ENCODE results near the gene LSM12.
"Not testable (repeated sequence)": the region's sequence is repeated elsewhere in the genome, so short reads cannot be mapped to it uniquely, and the experiment has no call there.

LSM12 gene

DNA sequence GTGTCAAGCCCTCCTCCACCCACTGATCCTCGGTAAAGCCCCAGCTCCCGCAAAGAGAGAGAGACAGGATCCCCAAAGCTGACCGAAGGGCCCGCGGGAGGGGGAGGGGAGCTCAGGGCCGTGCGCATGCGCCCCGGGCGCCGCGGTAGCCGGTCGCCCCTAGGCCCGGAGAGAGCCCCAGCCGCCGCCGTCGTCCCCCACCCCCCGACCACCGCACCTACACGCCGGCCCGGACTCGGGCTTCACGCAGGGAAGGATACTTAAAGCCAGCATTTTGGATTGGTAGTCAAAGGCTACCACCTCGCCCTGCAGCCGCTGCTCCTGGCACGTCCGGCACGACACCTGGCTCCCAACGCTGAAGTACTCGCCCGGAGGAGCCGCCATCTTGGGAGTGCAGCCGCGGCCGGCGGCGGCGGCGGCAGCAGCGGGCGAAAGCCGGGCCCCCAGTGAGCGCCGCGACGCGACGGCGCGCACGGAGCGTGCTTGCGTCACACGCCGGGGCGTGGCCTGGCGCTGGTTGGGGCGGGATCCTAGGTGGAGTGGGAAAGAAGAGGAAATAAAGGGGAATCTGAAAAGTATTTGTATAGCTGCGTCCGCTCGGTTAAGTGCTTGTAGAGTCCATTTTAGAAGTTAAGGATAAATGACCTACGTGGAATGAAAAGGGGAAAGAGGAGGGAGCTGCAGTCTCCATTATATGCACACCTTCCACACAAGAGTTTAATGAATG is at the start of gene LSM12:
LSM12 (minus strand) TSS at position 468 of the 727 bp plus-strand sequence; CDS start at position 384, 84 bp downstream.
- peak; percentile 91 for DNase-seq

DNA sequence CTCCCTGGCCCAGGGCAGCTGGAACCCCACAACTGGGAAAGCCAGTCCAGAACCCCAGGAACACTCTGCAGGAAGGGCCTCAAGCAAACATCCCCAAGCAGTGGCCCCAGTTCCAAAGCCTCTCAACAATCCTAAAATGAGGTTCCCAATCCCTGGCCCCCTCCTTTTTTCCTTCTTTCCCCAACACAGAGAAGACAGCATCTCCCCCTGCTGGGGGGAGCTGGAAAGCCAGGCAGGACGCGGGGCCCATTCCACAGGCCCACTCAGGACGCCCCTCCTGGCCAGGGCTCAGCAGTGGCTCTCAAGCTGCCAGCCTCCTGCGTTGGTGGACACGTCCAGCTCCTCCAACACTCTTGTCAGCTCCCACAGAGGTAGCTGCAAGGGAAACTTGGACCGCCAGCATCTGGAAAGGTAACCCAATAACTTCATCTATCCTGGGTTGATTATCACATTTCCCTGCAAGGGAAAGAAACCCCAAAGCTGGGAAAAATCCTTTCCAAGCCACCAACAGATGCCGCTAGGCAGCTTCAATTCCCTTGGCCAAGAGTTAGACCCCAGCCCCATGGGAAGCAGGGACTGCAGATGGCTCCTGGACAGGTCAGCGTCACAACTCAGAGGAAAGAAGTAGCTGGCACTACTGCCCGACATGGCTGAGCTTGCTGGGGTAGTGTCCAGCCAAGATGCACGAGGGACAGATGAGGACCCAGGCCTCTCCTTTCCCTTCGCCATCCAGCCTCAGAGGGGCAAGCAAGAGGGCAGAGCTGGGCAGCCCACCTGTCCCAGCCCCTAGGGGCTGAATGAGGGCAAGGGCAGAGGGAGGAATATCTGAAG is 49.3 kb upstream of the LSM12 start:
- peak; percentile 46 for DNase-seq

DNA sequence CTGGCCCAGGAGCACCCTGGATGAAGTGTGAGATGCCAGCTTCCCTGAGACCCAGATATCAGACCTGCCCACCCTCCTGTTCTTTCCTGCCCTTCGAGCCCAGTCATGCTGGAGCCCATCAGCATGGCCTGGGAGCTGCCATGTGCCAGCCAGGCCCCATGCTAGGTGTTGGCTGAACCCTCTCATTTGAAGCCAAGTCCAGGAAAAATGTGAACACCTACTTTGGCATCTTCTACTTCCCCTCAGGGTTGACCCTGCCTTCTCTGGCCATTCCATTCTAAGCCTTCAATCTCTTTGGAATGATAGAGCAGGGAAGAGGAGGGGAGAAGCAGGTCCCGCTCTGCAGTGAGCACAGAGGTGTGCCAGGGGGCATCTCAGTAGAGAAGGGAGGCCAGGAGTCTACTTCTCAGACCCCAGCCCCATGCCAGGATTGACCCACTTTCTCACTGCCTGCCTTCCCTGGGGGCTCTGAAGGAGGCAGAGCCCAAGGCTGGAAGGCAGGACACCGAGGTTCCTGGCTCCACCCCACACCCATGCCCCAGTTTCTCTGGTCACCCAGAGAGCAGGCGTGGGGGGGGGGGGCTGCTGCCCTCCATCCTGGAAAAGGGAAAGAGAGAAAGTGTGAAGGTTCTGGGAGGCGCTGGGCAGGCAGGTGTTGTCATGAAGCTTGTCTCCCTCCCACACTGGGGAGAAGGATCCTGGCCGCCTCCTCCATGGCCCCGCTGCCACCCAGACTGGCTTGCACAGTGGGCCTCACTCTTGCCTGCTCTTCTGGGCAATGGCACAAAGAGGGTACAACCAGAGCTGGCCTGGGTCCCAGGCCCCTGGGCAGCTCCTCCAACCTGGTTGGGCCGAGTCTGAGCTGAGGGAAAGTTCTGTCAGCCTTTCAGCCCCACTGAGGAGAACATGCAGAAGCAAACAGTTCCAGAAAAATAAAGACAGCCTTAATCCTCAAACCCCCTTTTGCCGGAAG is 47.7 kb upstream of the LSM12 start:
- no peak for DNase-seq

DNA sequence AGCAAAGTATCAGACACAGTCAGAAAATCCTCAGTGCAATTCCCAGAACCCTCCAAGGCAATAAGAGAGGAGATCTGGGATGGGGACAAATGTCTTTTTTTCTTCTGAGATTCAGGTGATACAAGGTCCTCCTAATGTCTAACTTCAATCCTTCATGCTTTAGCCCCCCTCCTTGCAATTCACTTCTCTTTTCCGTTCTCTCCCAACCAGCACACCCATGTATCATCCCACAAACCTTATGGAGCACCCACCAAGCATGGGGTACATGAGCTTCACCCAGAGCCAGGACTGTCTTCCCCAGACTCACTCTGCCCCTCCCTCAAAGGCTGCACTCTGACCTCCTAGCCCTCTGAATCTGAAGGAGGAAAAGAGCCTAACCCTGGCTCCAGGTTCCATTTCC is 46.9 kb upstream of the LSM12 start:
- no peak for DNase-seq

DNA sequence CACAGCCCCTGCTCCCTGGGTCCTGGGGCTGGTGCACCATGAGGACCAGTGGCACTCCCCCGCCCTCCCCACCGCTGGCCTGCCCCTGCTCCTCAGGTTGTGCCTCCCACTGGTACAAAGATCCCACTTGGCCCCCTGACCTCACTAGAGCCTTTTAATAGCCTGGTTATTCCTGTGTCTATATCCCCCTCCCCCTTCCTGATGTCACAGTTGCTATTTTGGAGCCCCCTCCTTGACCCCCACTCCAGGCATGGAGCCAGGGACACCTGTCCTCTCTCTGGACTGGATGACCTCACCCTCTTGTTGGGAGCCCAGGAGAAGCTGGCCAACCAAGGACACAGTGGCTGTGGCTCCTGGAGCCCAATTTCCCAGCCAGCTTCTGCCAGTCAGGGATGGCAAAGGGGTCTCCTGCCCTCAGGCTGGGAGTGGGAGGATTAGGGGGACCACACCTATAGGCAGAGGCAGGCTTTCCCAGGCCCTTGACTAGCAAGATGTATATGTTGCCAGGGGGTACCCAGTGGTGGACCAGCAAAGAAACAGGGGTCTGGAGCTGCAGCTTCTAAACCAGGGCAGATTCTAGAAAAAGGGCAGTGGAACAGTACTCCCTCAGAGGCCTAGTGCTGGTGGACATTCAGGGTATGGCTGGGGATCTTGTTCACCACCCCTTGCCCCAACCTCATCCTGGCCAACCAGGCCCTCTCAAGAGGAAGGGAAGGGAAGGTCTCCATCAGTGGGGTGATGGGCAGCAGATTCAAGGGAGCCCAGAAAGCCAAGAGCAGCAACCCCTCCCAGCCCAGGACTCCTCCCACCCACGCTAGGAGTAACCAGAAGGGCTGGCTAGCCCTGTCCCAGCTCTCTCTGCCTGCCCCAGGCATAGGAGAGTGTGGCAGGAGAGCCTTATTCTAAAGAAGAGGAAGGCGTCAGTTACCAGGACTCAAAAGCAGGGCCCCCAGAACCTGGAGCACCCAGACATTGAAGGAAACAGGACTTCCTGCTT is 46.1 kb upstream of the LSM12 start:
- DNase-seq: no peak

DNA sequence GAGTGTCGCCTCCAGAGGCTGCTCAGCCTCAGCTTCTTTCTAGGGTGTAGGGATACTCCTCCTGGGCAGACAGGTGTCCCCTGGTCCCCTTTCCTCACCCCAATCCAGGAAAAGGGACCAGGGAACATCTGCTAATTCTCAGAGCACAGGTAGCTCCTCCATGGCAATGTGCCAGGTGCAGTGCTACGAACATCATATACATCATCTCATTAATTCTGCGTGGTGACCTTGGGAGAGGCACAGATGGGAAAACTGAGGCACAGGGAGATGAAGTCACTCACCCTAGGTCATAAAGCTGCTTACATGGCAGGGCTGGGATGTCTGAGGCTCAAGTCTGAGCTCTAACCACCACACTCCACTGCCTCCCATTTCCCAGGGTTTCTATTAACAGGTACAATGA is 45.3 kb upstream of the LSM12 start:
- DNase-seq: no peak

DNA sequence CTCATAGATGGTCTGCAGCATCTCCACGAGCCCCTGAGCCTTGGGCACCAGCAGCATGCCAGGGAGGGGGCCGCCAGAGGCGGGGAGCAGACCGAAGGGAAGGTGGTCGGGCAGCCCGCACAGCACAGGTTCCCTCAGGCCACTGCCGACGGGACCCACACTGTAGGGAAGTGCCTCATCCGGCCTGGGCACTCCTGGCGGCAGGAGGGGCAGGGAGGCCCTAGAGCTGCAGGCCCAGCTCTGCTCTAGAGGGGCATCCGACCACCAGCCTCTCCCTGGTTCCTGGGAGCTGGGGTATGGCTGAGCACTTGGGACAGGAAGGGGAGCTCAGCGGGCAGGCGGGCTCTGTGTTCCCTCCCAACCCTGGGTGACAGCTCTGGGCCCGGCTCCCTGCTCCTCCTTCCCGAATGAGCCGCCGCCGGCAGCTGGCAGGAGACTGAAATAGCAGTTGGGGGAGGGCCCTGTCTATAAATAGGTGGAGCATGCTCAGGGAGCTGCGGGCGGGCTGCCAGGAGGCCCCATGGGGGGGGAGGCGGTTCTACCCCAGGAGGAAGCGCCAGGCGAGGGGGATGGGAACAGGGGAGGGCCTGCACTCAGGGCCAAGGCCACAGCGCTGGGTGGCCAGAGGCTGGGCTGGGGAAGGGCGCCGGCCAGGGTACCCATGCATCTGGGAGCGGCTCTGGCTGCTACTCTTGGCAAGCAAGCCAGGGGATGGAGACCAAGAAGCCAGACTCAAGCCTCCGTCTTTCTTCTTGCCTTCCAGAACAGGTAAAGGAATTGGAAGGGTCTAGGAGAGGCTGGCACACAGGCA is 44.6 kb upstream of the LSM12 start:
- peak; percentile 88 for DNase-seq

DNA sequence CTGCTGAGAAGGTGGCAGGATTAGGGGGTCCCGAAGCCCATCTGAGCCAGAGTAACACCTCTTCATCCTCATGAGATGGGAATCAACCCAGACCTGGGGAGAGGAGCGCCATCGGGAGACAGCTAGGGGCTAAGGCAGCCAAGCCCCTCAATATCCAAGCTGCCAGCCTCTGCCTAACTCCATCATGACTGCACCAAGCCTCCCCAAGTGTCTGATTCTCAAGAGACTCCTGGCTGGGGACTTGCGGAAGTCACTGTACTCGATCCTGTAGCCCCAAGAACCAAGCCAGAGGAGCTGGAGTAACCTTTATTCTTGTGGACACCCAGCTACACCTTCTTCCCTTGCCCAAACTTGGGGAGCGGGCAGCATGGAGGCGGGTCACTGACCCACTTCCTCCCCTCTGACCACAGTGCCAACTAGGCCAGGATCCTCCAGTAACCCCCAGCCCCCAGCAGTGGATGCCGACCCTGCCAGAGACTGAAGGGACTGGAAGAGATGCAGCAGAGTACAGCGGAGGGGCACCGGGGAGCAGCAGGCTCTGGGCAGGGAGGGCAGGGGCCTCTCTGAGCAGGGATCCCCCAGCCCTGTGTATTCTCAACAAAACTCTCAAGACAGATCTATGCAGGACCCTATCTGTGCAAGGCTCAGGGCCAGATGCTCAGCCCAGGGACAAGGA is 43.7 kb upstream of the LSM12 start:
- no peak for DNase-seq

DNA sequence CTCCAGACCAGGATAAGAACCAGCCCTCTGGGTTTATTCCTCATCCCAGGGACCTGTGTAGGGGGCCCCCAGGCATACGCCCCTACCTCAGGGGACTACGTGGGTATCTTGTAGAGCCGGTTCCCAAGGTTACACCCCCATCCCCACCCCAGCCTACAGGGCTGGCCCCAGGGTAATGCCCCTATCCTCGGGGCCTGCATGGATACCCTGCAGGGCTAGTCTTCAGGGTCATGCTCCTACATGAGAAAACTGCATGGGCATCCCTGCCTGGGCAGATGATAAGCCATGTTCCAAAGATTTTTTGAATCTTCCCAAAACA is 42.8 kb upstream of the LSM12 start:
- DNase-seq: no peak

DNA sequence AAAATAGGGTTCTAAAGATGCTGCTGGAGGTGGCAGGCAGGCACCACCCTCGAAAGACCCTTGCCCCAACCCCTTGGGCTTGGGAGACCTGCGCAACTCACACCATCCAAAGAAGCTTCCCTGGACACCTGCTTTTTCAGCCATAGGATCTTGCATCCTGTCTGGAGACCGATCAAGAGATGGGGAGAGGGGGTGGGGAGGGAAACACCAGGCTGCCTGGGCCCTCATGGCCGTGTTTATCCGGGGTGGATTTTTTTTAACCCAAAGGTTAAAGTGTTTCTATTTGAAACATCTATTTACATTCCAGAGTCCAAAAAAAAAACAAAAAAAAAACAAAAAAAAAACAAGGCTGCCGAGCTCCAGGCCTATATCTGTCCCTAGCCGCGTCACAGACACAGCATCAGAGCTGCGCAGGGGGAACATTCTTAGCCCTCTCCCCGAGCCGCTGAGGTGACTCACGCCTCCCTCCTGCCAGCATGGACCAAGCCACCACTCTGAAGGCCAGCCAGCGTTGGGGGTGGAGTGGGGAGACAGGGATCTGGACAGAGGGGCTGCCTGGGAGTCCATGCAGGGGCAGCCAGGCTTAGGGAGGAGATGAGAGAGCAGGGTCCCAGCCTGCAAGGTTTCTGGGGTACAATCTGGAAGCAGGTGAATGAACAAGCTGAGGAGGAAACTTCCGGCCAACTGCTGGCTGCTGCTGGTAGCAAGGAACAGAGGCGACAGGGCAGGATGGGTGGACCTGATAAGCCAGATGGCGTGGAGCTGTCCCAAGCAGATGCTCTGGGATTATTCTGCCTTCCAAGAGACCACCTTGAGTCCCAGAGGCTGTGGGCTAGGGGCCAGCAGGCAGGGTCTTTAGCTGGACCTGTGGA is 42.2 kb upstream of the LSM12 start:
- DNase-seq: peak; percentile 96

DNA sequence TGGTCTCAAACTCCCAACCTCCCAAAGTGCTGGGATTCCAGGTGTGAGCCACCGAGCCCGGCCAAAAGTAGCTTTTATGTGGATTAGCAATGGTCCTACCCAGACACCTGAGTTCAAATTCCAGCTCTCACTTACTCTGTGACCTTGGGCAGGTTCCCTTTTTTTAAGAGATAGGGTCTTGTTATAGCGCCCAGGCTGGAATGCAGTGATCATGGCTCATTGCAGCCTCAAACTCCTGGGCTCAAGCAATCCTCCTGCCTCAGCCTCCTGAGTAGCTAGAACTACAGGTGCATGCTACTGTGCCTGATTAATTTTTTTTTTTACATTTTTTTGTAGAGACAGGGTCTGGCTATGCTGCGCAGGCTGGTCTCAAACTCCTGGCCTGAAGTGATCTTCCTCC is 40.3 kb upstream of the LSM12 start:
- DNase-seq: no peak

DNA sequence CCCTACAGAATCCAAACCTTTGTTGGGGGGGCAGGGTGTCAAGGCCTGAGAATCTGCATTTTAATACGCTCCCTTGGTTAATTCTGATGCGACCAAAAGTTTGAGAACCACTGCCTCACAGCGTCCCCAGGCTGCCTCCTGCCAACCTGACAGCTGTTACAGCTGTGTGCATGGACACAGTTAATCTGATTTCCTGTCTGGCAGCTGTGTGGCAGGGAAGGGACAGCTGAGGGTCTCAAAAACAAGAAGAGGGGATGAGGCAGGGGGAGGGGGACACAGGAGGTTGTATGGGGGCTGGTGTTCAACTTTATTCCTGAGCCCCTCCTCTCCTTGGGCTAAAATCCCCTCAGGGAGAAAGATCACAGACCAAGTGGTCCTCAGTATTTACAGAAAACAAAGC is 39.5 kb upstream of the LSM12 start:
- DNase-seq: no peak

DNA sequence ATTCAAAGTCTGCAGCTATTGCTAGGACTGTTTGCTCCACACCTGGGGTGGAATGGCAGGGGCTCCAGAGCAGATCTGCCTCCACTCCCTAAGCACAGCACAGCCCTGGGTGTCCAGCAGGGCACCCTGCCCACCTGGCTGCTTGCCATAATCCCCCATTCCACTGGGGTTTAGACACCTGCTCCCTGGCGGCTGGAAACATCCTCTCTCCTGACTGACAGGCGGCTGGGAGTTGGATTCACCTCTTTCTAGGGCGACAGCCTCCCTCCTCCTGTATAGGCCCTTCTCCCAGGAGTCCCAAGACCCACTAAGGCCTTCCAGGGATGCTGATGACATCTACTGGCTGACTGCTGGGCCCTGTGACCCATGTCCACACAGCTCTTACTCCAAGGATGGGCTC is 39.0 kb upstream of the LSM12 start:
- no peak for DNase-seq

DNA sequence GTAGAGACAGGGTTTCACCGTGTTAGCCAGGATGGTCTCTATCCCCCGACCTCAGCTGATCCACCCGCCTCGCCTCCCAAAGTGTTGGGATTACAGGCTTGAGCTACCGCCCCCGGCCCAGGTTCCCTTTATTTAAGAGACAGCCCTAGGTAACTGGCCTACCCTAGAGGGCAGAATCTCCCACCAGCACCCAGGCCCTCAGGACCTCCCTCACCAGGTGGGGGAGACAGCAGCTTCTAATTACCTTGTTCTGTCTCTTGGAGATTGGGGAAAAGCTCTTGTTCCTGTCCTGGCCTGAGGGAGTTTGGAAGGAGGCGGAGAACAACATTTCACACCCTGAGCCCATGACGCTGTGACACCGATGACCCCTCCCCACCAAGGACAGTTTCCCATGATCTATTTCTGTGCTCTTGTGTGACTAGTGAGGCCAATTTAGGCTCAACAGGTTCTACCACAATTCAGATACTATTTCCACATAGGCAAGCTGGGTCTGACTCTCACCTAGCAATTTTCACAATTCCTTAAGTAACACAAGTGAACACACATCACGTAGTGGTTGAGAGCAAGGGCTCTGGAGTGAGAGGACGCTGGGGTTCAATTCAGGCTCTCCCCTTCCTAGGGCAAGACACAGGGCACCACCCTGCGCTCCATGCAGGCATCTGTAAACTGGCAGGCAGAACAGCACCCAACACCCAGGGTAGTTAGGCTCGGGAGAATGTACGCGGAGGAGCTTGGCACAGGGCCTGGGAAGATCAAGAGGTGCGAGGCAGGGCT is 36.6 kb upstream of the LSM12 start:
- no peak for DNase-seq

DNA sequence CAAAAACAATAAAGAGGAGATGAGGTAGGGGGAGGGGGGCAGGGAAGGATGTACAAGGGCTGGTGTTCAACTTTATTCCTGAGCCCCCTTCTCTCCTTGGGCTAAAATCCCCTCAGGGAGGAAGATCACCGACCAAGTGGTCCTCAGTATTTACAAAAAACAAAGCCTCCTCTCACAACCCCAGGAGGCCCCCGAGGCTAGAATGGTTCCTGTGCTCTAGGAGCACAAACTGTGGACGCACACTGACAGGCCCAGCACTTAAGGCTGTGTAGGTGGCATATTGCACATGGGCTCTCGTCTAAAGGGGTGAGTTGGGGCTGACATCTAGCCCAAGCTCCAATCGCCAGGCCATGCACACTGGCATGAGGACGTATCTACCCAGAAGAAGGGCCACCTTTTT is 35.4 kb upstream of the LSM12 start:
- DNase-seq: not testable (repeated sequence)

DNA sequence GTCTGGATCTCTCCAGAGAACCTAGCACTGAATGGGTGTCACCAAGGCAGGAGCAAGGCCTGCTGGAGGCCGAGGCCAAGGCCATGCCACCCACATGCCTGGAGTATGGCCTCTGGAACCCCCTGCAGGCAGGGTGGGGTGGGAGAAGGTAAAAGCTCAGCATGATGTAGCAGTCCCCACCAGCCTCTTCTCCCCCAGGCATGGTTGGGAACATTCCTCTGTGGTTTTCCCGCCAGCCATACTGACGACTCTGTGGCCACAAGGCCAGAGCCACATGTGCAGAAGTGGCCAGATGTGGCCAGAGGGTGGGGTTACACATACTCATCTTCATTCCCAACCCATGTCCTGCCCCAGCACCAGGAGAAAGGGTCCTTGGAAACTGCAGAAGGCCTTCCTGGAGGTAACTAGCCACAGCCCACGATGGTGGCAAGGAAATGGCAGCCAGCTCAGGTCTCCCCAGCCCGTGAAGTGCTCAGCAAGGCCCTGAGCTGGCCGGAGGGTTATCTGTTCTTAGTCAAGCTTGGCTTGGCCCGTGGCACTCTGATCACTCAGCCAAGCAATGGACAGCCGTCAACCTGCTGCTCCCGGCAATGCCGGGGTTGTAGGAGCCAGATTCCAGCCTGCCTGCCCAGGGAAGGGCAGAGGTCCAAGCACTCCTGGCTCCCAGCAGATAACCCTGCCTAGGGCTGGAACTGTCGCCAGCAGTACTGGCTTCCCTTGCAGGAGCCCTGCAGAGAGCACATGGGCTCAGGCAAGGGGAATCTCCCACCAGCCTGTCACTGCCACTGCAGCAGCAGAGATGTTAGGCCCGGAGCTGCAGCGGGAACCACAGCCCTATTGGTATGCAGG is 30.9 kb upstream of the LSM12 start:
- DNase-seq: peak; percentile 35

DNA sequence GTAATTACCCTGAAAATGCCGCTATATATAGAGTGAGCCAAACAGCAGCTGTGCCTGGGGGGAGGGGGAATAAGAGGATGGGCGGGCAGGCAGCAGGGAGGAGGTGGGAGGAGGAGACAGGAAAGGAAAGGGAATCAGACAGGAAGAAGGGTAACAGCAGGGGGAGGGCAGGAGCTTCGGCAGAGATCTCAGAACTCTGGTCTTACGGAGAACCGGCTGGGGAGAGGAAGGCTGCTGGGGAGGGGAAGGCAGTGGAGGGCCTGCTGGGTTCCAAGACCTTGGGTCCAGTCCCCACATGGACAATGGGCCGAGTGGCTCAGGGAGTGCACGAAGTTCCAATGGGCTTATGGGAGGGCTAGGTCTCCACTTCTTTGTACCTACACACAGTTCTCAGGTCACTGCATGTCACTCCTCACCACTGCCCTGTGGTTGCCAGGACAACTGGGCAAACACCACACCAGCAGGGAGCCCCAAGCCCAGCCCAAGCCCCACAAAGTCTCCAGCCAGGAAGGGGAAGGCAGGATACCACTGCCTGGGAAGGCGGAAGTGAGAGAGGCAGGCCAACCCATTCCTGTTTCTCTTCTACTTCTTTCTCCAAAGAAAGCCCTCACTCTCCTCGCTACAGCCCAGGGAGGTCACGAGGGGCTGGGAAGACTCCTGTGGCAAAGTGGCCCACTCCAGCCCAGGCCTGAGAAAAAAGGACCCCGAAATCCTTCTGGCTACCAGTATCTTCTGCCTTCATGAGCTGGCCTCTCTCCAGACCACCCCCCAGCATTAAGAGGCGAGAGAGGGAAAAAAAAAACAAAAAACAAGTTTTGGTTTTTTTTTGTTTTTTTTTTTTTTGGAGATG is 29.4 kb upstream of the LSM12 start:
- peak; percentile 93 for DNase-seq

Measured in HCEC 1CT (cell line).